LHCN-M2 (cell line): ENCODE results near the gene RABGAP1. TPM values are rescaled to one million over a fixed set of nuclear protein-coding genes. Genes with fewer than 3 reads are reported as not detected.

Source experiments
- total RNA-seq: library from RNA; depleted of rRNA; stranded (reverse); fragments of >200 nt; gene quantifications from 2 replicates; pipeline ENCODE4 v1.2.3, GENCODE V29; 2014; rRNA removed

The RABGAP1 gene
- total RNA-seq, 1 experiment from 2014 or later, result 28.8 TPM

Other genes starting within 250 kb of the RABGAP1 start
- gene OR1L4, start 217.0 kb upstream of the RABGAP1 start, total RNA-seq, result not detected in 2 replicates
- gene OR1L6, start 198.7 kb upstream of the RABGAP1 start, total RNA-seq, result not detected in 2 replicates
- gene OR5C1, start 152.1 kb upstream of the RABGAP1 start, total RNA-seq, result not detected in 2 replicates
- gene OR1K1, start 140.9 kb upstream of the RABGAP1 start, total RNA-seq, result not detected in 2 replicates
- 21.1 and 25.3 TPM in 2 replicates for gene PDCL, start 112.4 kb upstream of the RABGAP1 start, total RNA-seq
- gene RC3H2, start 35.7 kb upstream of the RABGAP1 start, total RNA-seq, result 32.7 and 43.1 TPM in 2 replicates
- gene ZBTB6, start 27.7 kb upstream of the RABGAP1 start, total RNA-seq, result 12.0 and 14.2 TPM in 2 replicates
- 2.1 and 4.2 TPM in 2 replicates for gene ZBTB26, start 9.5 kb upstream of the RABGAP1 start, total RNA-seq
- gene GPR21, start 92.6 kb downstream of the RABGAP1 start, total RNA-seq, result 0.11 TPM in 1 of 2 replicates, not detected in the other